Stimulated activated CD4-positive, alpha-beta T cell treated with anti-CD3 and anti-CD28 coated beads, Interleukin-4, amount 100 ng/mL, for 24 hours (primary cell): ENCODE results near the gene RAB3GAP1.
"Not testable (repeated sequence)": the region's sequence is repeated elsewhere in the genome, so short reads cannot be mapped to it uniquely, and the experiment has no call there.

Experiments
- DNase-seq: peaks from one replicate; pipeline ENCODE4 v3.0.0-alpha.2; 2020

Gene RAB3GAP1

GRCh38 chr2:135105513-135106316 lies 53.6 kb downstream of the RAB3GAP1 start:
- not testable (repeated sequence) for DNase-seq

- DNase-seq: no peak
Observed at GRCh38 chr2:135113322-135113721, 61.2 kb downstream of the RAB3GAP1 start.

GRCh38 chr2:135119582-135119981 lies 67.5 kb downstream of the RAB3GAP1 start:
- no peak for DNase-seq

- DNase-seq: no peak
Observed at GRCh38 chr2:135121016-135121657, 69.0 kb downstream of the RAB3GAP1 start.

- DNase-seq: not testable (repeated sequence)
Observed at GRCh38 chr2:135121658-135122039, 69.6 kb downstream of the RAB3GAP1 start.

DNA sequence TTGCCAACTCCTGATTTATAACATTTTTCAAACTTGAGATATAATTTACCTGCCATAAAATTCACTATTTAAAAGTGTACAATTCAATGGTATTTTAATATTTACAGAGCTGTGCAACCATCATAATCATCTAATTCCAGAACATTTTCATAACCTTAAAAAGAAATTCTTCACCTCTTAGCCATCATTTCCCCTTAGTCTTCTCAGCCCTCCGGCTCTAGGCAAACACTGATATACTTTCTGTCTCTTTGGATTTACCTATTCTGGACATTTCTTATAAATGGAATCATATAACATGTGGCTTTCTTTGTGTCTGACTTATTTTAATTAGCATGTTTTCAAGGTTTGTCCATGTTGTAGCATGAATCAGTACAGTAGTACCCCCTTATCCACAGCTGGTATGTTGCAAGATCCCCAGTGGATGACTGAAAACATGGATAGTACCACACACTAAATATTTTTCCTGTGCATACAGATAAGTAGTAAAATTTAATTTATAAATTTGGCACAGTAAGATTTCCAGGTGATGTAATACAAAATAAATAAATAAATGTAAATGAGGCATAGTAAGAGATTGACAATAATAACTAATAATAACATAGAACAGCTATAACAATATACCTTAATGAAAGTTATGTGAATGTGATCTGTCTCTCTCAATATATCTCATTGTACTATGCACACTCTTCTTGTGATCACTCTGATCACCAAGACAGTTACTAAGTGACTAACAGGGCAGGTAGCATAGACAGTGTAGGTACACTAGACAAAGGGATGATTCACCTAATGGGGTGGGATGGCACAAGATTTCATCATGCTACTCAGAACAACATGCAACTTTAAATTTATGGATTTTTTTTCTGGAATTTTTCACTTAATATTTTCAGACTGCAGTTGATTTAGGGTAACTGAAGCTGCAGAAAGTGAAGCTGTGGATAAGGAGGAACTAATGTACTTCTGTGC lies 73.1 kb downstream of the RAB3GAP1 start:
- no peak for DNase-seq

DNA sequence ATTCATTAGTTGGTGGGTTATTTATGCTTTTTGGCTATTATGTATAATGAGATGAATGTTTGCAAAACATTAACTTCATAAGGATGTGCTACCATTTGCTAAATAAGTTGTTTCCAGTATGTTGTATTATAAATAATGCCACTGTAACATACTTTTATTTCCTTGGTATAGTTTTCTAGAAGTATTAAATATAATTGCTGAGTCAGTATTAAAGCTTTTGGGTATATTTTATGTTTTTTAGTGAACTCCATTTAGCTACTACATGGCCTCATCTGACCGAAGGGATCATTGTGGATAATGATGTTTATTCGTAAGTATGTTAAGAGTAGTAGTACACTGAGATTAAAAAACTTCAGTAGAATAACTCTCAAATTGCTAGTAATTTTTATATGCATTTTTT lies 73.8 kb downstream of the RAB3GAP1 start:
- no peak for DNase-seq

GRCh38 chr2:135130751-135131150 lies 78.7 kb downstream of the RAB3GAP1 start:
- DNase-seq: no peak

GRCh38 chr2:135132314-135132713 lies 80.2 kb downstream of the RAB3GAP1 start:
- no peak for DNase-seq

DNA sequence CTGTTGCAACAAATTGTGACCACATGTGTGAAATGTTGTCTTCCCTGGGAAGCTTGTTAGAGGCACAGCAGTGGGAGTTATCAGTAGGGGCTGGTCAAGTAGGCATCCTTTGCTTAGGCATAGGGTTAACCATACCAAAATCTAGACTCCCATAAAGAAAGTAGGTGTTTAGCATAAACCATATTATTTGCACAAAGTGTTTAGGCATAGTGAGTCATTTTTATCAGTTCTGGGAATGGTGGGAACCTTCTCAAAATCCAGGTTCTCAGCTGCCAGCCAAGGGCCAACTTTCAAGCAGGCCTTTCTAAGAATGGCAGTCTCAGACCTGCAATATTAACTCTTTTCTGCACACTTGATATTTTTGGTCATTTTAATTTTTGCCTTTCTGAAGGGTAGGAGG lies 88.5 kb downstream of the RAB3GAP1 start:
- DNase-seq: no peak

DNA sequence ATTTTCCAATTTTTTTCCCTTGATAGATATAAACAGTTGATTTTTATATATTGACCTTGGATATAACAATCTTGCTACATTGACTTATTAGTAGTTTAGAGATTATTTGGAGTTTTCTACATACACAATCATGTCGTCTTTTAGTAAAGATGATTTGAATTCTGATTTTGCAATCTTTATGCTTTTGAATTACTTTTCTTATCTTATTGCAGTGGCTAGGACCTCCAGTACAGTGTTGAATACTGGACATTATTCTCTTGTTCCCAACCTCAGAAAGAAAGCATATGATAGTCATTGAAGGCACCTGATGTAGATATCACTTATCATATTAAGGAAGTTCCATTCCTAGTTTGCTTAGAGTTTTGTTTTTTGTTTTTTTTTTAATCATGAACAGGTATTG lies 90.2 kb downstream of the RAB3GAP1 start:
- DNase-seq: no peak

- DNase-seq: no peak
Observed at GRCh38 chr2:135144343-135144742, 92.3 kb downstream of the RAB3GAP1 start.

DNA sequence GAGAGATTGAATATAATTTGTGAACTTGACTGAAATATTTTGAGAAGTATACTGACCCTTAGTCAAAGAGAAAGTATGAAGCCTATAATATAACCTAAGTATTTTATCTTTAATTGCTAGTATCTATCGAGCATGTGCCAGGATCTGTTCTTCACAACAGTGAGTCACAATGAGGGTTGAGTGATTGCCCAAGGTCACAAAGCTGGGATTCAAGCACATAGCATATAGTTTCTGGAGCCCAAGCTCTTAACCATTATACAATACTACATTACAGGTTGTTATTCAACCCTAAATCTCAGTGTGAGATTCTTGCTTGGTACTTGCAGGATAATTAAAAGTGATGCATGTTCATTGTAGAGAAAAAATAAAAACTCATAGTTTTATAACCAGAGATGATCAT lies 97.2 kb downstream of the RAB3GAP1 start:
- DNase-seq: no peak

GRCh38 chr2:135150725-135151124 lies 98.6 kb downstream of the RAB3GAP1 start:
- DNase-seq: no peak

- DNase-seq: no peak
Observed at GRCh38 chr2:135151615-135152014, 99.5 kb downstream of the RAB3GAP1 start.

DNA sequence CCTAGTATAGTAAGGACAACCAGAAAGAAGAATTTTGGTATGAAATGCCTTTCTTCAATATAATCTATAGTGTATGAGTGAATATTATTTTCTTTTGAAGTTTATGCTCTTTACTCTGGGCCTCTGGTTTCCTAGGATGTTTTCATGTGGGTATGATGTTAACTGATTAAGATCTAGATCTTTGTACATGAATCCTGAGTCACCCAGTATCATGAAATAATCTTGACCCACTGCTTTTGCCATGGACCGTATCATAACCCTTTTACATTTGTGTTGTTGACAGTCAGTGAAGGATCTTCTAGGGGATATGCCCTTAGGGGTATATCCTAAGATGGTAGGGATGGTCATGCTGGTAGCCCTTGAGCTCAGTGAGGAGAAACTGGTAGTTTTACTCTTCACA lies 100.3 kb downstream of the RAB3GAP1 start:
- DNase-seq: no peak

DNA sequence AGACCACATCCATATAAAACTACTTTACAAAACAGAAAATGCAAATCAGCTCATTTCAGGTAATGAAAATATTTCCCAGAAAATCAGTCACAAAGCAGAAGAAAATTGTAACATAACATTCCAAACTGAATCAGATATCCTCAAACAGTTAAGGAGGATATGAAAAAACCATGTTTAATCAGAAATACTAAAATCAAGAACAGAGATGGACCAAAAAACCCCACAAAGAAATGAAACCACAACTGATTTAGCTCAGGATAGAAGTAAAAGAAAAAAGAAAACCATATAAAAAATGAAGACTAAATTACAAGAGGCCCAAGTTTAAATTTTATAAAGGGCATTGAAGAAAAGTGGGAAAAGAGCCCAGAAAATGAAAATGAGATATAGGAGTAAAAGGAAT lies 102.9 kb downstream of the RAB3GAP1 start:
- no peak for DNase-seq

DNA sequence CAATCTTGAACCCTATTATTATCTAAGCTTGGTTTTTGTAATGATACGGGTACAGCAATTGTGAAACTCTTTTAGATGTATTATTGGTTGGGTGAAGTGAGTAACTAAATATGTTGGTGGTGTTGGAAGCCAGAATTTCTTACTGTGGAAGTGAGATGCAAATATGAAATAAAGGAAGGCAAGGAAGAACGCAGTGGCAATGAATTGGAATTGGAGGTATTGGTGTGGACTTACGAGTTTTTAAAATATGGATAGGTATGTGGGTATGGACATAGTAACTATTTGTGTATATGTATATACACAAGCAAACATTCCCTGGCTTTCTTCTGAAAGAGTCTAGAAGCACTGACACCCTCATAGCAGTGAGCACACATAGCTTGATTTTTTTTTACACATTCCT lies 105.8 kb downstream of the RAB3GAP1 start:
- no peak for DNase-seq

GRCh38 chr2:135159191-135159590 lies 107.1 kb downstream of the RAB3GAP1 start:
- no peak for DNase-seq

- DNase-seq: no peak
Observed at GRCh38 chr2:135162377-135162776, 110.3 kb downstream of the RAB3GAP1 start.

- DNase-seq: no peak
Observed at GRCh38 chr2:135162786-135163185, 110.7 kb downstream of the RAB3GAP1 start.

DNA sequence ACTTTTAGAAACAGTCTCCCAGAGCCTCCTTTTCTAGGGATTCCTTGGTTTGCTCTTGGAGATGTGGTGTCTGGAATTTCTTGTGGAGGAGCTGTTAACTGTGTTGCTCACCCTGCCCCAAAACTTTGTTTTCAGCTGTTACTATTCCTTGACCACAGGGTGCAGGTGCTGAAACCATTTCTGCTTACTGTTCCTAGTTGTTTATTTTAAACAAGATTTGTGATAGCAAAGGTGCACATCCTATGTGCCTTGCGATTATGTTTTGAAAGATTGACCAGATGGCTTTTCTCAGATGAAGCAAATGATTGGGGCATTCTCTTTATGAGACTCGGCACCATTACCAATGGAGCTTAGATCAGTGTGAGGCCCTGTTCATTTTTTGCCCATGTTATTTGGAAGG lies 111.2 kb downstream of the RAB3GAP1 start:
- no peak for DNase-seq

- no peak for DNase-seq
Observed at GRCh38 chr2:135163901-135164300, 111.8 kb downstream of the RAB3GAP1 start.
